ENCODE data around the gene ABCC4. TPM values are rescaled to one million over a fixed set of nuclear protein-coding genes. Genes with fewer than 3 reads are reported as not detected.

Gene ABCC4
- total and polyA plus RNA-seq, 2 donors (not counting 1 experiment from before 2014, with no cell fraction given), result 1.8 to 7.1 TPM

DNA sequence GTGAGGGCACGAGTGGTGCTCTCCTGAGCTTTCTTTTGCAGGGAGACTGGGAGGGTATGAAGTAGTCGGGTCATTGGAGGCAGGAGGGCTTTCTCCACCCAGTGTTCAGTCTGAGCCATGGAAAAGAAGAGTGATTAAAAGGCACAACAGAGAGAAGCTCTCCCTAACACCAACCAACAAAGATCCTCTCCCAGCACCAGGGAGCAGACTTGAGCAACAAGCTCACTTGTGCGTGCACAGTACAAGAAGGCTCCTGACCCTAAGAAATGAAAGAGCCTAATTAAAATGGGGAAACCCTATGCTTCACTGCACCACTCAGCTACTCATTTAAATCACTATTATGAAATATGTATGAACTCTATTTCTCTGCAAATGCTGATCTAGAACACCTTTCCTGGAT is 312.6 kb downstream of the ABCC4 start:
- TF ChIP-seq EZH2 (IDR thresholded peaks at IDR 0.05; ENCODE audit: borderline replicate concordance, insufficient read depth, low read depth, low read length, poor library complexity, severe bottlenecking), result no peak
- TF ChIP-seq, protein P1, sequence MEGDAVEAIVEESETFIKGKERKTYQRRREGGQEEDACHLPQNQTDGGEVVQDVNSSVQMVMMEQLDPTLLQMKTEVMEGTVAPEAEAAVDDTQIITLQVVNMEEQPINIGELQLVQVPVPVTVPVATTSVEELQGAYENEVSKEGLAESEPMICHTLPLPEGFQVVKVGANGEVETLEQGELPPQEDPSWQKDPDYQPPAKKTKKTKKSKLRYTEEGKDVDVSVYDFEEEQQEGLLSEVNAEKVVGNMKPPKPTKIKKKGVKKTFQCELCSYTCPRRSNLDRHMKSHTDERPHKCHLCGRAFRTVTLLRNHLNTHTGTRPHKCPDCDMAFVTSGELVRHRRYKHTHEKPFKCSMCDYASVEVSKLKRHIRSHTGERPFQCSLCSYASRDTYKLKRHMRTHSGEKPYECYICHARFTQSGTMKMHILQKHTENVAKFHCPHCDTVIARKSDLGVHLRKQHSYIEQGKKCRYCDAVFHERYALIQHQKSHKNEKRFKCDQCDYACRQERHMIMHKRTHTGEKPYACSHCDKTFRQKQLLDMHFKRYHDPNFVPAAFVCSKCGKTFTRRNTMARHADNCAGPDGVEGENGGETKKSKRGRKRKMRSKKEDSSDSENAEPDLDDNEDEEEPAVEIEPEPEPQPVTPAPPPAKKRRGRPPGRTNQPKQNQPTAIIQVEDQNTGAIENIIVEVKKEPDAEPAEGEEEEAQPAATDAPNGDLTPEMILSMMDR (IDR thresholded peaks at IDR 0.05), result no peak
- no peaks in the 10 kb centered on the region for H3K36me3 ChIP-seq (replicated peaks in 1 of 2; ENCODE audit: control extremely low read depth in 1 of 2, control insufficient read depth in 1 of 2, extremely low read depth in 1 of 2, insufficient read depth in 2 of 2, low read length in 1 of 2)
- intact Hi-C loops (cut with micrococcal nuclease), result no loop called here
- no peaks in the 10 kb centered on the region for H3K4me1 Mint-ChIP-seq
- ChIA-PET CTCF (no interaction called here), POLR2A (no interaction called here)
- no peak overlapping the region for H3K4me3 Mint-ChIP-seq
- H3K4me1 ChIP-seq (ENCODE audit: control insufficient read depth in 2 of 2, insufficient read depth in 2 of 2, low read length in 2 of 2), result no peaks in the 10 kb centered on the region
- no peak overlapping the region for H3K4me2 ChIP-seq (replicated peaks; ENCODE audit: low read depth, low read length, poor library complexity, severe bottlenecking)
- no peak overlapping the region for H3K27ac ChIP-seq (ENCODE audit: low read length in 2 of 2)
- peaks cover 0 to 3% (median 1%) of the 10 kb centered on the region in 4 experiments for H3K27me3 ChIP-seq (replicated peaks in 1 of 4; ENCODE audit: control extremely low read depth in 1 of 4, control insufficient read depth in 3 of 4, insufficient read depth in 4 of 4, low read length in 3 of 4)
- WGBS (ENCODE audit: insufficient coverage), result 40% methylated on average over 1 of the region's 3 CpGs
- H3K9me3 ChIP-seq (ENCODE audit: control extremely low read depth in 1 of 3, control insufficient read depth in 2 of 3, insufficient read depth in 1 of 3, low read length in 2 of 3), result no peaks in the 10 kb centered on the region
- H3K9me3 Mint-ChIP-seq (ENCODE audit: insufficient read depth), result no peaks in the 10 kb centered on the region
- H3K4me3 ChIP-seq (ENCODE audit: control extremely low read depth in 1 of 5, extremely low read depth in 1 of 5, insufficient read depth in 1 of 5, low read depth in 2 of 5, low read length in 4 of 5), result no peak overlapping the region
- H3K27ac Mint-ChIP-seq, result no peak overlapping the region
- no peaks in the 10 kb centered on the region for H4K20me1 ChIP-seq (ENCODE audit: control insufficient read depth, insufficient read depth, low read length, poor library complexity, severe bottlenecking)
- no peak overlapping the region for H3K9ac ChIP-seq (ENCODE audit: low read length)
- ATAC-seq (ENCODE audit: low read depth) (no peak), DNase-seq (no peak)
- H3K27me3 Mint-ChIP-seq, result peaks cover 9% of the 10 kb centered on the region
- no peak overlapping the region for H2AFZ ChIP-seq (ENCODE audit: insufficient read depth, low read depth, low read length, poor library complexity, severe bottlenecking)
- H3K79me2 ChIP-seq (ENCODE audit: control insufficient read depth, insufficient read depth, low read length), result no peaks in the 10 kb centered on the region

DNA sequence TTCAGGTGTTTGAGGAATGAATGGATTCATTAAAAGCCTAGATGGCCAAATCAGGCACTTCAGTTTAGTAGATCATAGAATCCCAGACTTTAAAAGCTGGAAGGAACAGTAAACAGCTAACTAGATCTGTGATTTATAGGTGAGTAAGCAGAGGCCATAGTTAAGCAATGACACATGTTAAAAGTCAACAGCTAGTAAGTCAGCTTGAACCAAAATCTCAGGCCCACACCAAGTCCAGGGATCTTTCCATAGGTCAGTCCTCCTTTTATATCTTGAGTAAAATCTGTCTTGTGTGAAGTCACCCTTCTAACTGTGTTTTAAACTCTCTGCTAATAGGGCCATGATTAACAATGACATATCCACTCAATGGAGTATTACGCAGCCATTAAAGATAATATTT is 313.4 kb downstream of the ABCC4 start:
- CTCF ChIA-PET, result no interaction called here
- Mint-ChIP-seq H3K27ac (no peak overlapping the region), H3K9me3 (ENCODE audit: insufficient read depth) (no peaks in the 10 kb centered on the region), H3K4me1 (no peaks in the 10 kb centered on the region), H3K4me3 (no peak overlapping the region), H3K27me3 (peaks cover 13% of the 10 kb centered on the region)
- WGBS (ENCODE audit: insufficient coverage), result no CpG with 5 or more reads among the region's 1 CpG
- no peaks in the 10 kb centered on the region for H3K36me3 ChIP-seq (replicated peaks in 1 of 2; ENCODE audit: control extremely low read depth in 1 of 2, control insufficient read depth in 1 of 2, extremely low read depth in 1 of 2, insufficient read depth in 2 of 2, low read length in 1 of 2)
- H3K79me2 ChIP-seq (ENCODE audit: control insufficient read depth, insufficient read depth, low read length), result no peaks in the 10 kb centered on the region
- peaks cover 0 to 3% (median 1%) of the 10 kb centered on the region in 4 experiments for H3K27me3 ChIP-seq (replicated peaks in 1 of 4; ENCODE audit: control extremely low read depth in 1 of 4, control insufficient read depth in 3 of 4, insufficient read depth in 4 of 4, low read length in 3 of 4)
- no peak overlapping the region for H3K4me2 ChIP-seq (replicated peaks; ENCODE audit: low read depth, low read length, poor library complexity, severe bottlenecking)
- POLR2A ChIA-PET, result no interaction called here
- DNase-seq (no peak), ATAC-seq (ENCODE audit: low read depth) (no peak)
- no peaks in the 10 kb centered on the region for H3K4me1 ChIP-seq (ENCODE audit: control insufficient read depth in 2 of 2, insufficient read depth in 2 of 2, low read length in 2 of 2)
- TF ChIP-seq EZH2 (IDR thresholded peaks at IDR 0.05; ENCODE audit: borderline replicate concordance, insufficient read depth, low read depth, low read length, poor library complexity, severe bottlenecking), result no peak
- TF ChIP-seq, protein P1 (IDR thresholded peaks at IDR 0.05), result no peak
- no peaks in the 10 kb centered on the region for H4K20me1 ChIP-seq (ENCODE audit: control insufficient read depth, insufficient read depth, low read length, poor library complexity, severe bottlenecking)
- intact Hi-C loops (cut with micrococcal nuclease), result no loop called here
- no peak overlapping the region for H3K9ac ChIP-seq (ENCODE audit: low read length)
- H3K9me3 ChIP-seq (ENCODE audit: control extremely low read depth in 1 of 3, control insufficient read depth in 2 of 3, insufficient read depth in 1 of 3, low read length in 2 of 3), result no peaks in the 10 kb centered on the region
- no peak overlapping the region for H3K27ac ChIP-seq (ENCODE audit: low read length in 2 of 2)
- no peak overlapping the region for H2AFZ ChIP-seq (ENCODE audit: insufficient read depth, low read depth, low read length, poor library complexity, severe bottlenecking)
- no peak overlapping the region for H3K4me3 ChIP-seq (ENCODE audit: control extremely low read depth in 1 of 5, extremely low read depth in 1 of 5, insufficient read depth in 1 of 5, low read depth in 2 of 5, low read length in 4 of 5)
